ENCODE results near the gene CACNA2D2.

The CACNA2D2 gene

DNA sequence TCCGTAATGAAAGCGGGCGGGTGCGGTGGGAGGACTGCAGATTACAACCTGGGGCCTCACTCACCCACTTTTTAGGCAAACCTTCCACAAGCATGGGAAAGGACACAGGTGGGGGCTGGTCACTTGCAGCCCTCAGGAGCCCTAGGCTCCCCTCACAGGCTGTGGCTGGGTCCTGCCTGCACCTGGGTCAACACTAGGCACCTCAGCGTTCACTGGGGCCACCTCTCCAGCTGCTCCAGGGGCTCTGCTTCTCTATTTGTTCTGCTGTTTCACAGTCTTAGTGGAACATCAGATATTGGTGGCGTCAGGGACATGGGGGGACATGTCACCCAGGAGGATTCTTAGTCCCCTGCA, 114.0 kb downstream of the CACNA2D2 start:
- DNase-seq, result no peak

DNA sequence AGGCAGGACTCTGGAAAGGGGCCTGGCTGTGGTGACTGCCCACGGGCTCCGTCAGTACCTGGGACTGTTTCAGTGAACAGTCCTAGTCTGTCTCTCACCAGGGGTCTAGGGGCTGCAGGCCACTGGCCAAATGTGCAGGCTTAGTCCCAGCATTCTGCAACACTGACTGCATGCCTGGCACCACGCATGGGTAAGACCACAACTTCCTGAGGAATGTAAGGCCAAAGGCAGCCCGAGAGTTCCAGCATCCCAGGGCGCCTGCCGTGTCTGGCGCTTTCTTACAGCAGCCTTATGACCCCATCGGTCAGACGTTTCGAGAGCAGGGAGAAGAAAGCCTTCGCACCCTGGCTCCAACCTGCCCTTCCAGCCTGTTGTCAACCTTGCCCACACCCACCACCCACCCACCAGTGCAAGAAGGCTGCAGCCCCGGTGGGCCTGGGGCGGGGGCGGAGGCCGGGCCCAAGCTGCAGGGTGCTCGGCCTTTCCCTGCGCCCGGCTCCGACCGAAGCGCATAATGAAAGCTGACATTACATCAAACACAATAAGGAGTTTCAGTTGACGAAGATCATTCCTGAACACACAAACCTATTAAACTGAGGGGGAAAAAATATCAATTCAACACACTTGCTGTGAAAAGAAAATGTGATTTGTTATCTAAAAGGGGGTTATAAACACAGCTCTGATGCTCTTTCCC, 114.6 kb downstream of the CACNA2D2 start:
- DNase-seq, result no peak

- DNase-seq, result no peak
Observed at GRCh38 chr3:50388016-50388719, 115.3 kb downstream of the CACNA2D2 start.

DNA sequence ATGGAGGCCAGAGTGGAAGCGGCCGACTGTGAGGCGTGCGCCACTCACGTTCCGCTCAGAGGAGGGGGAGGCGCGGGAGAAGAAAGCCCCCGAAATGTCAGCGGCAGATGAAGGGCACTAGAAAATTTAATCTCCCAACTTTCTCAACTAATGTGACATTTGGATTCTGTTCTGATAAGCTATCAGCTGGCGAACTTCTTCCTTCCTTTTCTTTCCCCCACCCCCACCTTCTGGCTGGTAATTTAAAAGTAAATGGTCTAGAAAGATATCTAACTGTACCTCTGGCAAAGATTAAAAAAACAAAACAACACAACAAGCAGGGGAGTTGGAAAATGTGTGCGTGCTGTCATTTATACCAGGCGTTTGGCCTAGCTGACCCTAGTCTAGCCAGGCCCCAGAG, 117.7 kb downstream of the CACNA2D2 start:
- no peak for DNase-seq

GRCh38 chr3:50383750-50384149, 119.7 kb downstream of the CACNA2D2 start:
- DNase-seq, result no peak

GRCh38 chr3:50382722-50383121, 120.7 kb downstream of the CACNA2D2 start:
- no peak for DNase-seq

GRCh38 chr3:50381383-50381782, 122.1 kb downstream of the CACNA2D2 start:
- no peak for DNase-seq

DNA sequence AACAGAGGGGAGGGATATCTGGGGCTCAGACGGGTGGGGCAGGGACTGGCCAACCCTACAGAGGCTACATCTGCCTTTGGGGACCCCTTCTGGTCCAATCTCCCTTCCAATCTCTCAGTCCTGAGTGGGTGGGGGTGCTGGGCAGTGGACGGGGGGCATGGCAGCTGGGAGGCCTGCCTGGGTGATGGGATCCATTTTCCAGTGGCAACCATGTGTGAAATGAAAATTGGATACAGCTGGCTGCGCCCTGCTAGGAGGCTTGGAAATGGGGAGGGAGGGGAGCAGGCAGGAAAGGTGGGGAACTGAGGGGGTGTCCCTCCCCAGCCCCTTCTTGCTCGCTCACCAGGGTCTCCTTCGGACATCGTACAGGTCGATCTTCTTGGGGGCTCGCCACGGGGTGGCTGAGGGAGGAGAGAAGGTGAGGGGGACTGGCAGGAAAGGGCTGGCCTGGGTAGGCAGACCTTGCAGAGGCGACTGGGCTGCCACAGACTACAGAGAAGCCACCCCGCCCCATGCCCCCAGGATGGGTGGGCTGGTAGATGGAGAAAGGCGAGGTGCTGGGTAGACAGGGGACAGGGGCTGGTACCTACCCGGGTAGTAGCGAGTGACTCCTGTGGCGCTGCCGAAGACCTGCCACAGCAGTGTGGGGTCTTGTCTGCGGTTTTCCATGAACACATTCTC, 122.9 kb downstream of the CACNA2D2 start:
- DNase-seq, result no peak

- no peak for DNase-seq
Observed at GRCh38 chr3:50378757-50379156, 124.7 kb downstream of the CACNA2D2 start.

GRCh38 chr3:50378024-50378423, 125.4 kb downstream of the CACNA2D2 start:
- no peak for DNase-seq

DNA sequence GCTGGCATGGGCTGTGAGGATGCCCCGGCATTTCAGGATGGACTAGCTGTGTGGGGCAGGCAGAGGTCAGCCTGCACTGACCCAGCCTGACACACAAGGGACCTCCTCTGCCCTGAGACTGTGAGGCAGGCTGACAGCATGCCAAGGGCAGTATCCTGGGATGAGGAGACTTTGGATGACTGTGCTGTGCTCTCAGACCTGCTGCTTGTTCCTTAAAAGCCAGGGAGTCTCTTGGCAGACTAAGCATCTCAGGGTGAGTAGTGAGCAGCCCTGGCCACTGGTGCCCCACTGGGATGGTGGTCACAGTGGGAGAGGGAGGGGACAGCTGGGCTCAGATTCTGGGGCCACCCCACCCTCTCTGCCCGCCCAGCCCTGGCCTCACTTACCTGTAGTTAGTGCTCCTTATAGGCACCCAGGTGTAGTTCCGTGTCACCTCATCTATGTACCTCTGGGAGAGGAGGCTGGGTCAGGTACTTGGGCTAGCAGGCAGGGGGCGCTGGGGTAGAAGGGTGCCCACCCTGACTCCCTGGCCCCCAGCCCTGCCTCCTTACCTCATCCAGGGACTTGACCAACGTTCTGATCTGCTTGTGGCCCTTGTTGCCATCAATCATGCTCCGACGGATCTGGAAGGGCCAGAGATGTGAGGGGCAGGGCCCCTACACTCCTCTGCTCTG, 128.0 kb downstream of the CACNA2D2 start:
- no peak for DNase-seq

DNA sequence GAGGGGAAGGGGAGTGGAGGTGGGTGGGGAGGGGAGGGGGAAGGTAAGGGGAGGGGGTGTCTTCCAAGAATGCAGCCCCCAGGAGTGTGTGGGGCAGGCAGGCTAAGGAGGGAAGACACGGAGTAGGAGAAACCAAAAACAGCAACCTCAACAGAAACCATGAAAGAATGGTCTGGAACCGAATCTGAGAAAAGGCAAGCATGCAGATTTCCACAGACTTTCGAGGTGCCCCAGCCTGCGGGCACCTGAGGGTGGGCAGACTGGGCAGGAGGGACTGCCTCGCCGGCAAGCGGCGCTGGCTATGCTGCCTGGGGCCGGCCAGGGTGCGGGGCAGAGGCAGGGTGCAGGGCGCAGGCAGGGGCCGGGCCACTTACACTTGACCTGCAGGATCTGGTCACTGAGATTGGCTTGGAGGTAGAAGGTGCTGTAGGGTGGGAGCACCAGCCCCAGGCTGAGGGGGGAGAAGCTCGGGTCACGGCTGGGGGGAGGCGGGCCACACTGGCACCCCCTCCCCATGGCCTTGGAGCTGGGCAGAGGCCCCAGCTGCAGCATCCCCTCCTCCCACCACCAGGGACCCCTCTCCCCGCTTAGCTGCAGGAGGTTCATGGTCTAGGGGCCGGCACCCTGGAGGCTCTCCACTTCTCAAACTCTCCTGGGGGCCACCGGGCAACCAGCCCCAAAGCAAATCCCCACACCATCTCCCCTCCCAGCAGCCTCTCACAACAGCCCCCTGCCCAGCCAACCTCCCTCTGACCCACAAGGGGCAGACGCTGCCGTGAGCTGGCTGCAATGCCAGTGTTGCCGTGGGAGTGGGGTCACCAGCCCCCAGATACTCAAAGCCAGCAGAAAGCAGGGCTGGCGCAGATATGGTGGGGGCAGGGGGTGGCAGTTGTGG, 128.8 kb downstream of the CACNA2D2 start:
- DNase-seq, result no peak

GRCh38 chr3:50373146-50374051, 130.0 kb downstream of the CACNA2D2 start:
- no peak for DNase-seq

DNA sequence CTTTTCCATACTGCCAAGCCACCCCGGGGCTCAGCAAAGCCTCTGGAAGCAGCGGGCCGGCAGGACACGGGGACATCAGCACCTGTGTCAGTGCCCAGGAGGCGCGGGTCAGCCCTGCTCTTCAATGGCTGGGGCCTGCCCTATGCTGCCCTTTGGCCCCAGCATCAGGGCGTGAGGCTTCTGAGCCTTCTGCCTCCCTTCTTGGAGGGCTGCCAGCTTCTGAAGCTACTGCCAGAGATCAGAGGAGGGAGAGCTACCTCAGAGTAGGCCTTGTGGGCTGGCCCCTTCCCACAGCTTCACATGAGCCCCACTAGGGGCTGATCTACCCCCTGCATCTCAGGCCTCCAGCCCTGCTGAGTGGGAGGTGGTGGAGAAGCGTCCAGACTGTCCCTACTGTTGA, 131.1 kb downstream of the CACNA2D2 start:
- no peak for DNase-seq

DNA sequence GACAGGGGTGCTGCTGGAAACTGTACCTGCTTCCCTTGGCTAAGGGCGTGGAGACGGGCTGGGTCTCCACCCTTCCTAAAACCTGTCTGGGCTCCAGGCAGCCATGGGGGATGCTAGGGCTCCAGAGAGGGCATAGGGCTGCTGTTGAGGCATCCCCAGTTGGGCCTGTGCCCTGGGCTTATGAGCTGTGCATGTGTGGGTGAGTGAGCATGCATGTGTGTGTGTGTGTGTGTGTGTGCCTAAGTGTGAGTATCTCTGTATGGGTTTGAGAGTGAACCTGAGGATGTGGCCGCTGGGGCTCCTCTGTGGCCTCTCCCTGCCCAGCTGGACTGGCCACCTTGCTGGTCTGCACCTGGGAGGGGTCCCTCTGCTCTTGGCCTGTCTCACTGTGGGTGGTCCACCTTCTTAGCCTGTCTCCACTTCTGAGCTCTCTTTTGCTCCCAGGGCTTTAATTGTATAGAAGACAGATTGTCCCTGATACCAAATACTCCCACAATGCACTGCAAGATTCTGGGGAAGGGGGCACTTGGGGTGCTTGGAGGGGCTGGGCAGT, 132.2 kb downstream of the CACNA2D2 start:
- DNase-seq, result no peak

DNA sequence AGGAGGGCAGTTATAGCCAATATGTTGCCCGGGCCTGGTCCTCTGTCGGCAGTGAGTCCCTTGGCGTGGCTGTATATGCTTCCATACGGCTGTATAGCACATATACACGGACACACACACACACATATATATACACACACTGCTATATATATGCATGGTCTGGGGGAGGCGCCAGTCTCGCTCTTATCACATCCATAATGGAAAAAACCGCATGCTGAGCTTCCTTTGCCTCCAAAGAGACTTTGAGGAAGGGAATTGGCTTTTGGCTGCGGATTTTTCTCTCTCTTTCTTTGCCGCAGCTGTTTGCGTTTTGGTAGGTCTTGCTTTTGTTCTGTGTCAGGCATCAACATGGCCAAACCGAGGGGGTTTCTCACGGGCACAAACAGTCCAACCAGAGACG, 132.8 kb downstream of the CACNA2D2 start:
- no peak for DNase-seq

DNA sequence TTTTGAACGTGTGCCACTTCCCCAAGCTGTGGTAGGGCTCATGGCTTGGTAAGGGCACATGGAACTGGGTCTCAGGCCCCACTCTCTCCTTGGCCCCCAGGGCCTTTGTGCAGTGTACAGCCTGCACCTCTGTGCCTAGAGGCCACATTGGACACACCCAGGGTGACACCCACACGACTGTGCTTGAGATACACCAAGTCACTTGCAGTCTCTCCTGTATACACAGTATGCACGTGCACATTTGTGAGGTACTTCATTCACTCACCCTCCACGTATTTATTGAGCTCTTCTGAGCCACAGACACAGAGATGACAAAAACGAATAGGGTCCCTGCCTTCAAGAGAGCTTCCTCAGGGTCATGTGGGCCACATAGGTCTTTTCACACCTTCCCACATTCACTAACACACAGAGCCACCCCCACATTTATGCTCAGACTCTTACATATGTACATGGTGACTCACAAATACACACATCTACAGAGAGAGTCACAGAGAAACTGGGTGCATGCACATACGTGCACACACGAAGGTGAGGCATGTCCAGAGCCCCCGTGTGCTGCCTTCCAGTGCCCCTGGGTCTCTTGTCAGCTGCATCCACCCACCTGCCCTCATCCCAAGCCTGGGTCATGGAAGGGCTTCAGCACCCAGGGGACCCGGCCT, 134.3 kb downstream of the CACNA2D2 start:
- no peak for DNase-seq

DNA sequence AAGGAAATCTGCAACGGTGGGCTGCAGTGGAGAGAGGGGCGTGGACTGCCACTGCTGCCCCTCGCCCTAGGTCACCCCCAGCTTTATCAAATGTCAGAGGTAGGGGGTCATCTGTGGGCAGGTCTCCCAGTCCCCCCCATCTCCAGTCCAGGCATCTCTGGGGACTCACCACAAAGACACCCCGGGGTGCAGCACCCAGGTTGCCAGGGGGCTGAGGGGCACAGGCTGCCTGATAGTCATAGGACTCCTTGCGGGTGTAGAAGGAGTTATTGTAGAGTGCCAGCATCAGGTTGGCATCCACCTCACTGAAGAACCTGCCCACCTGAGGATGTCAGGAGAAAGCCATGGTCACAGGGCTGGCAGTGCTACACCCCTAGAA, 137.6 kb downstream of the CACNA2D2 start:
- DNase-seq, result no peak

DNA sequence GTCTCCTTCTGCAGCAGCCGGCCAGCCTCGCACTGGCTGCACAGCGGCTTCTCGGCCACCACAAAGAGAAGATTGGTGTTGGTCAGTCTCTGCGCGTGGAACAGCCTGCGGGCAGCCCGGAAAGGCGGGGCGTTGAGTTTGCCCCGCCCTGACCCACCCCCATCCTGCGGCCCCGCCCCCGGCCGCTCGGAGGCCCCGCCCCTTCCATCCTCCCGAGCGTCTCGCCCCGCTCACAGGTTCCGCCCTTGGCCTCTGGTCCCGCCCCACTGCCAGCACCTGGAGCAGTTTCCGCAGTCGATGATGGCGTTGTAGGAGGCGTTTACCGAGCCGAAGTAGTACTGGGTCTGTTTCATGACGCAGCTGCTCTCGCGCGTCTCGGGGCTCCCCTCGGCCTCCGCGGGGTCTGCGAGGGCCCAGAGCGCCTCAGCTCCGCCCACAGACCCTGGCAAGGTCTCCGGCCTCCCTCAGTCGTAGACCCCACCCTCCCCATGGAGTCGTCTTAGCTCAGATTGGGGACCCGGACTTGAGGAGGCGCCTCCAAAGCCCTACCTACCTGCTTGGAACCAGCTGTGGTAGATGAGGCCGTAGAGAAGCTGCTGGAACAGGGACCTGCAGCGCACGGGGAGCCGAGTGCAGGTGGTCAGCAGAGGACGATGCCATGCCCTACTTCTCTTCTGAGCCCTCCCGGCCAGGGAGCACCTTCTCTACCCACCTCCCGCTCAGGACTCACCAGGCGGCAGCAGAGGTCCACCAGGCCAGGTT, 138.2 kb downstream of the CACNA2D2 start:
- peak; percentile 80 to 94 (median 86) for DNase-seq

- no peak for DNase-seq
Observed at GRCh38 chr3:50364573-50365079, 138.8 kb downstream of the CACNA2D2 start.

All from activated naive CD4-positive, alpha-beta T cell (primary cell).